Cerebellar nuclear complex (tissue), 1 donor: Measurements from ENCODE around the gene KSR2.

ENCODE experiments used
- DNase-seq, 2 experiments: peaks; one replicate each; lab custom pipeline; 2025; lab: John Stamatoyannopoulos, UW

KSR2 gene

DNA sequence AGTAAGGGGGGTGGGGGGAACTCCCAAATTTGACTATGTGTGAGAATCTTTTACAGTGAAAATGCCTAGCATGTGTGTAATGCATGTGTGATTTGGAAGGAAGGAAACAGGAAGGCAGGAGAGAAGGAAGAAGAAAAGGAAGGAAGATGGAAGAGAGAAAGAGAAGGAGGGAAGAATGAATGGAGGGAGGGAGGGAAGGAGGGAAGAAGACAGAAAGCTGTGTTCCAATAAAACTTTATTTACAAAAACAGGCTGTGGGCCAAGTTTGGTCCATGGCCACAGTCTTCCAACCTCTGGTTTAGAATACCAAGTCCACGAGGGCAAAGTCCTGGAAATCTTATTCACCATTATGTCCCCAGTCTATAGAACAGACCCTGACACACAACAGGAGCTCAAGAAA, 278.9 kb downstream of the KSR2 start:
- no peak for DNase-seq

DNA sequence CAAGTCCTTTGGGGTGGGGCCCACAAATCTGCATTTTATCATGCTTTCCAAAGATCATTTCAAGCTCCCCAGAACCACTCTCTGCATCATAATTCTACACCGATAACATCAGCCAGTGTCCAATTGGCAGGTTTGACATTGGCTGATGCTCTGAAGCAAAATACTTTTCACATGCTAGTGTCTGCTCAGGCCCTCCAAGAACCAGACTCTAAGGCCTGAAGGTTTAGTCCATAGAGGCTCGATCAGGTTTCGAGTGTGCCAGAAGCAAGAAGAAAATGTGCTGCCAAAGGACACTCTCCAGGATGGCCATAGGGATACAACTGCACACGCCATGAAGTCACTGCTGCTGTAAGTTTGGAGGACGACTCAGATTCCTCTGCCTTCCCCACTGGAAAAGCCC, 280.3 kb downstream of the KSR2 start:
- no peak for DNase-seq

DNA sequence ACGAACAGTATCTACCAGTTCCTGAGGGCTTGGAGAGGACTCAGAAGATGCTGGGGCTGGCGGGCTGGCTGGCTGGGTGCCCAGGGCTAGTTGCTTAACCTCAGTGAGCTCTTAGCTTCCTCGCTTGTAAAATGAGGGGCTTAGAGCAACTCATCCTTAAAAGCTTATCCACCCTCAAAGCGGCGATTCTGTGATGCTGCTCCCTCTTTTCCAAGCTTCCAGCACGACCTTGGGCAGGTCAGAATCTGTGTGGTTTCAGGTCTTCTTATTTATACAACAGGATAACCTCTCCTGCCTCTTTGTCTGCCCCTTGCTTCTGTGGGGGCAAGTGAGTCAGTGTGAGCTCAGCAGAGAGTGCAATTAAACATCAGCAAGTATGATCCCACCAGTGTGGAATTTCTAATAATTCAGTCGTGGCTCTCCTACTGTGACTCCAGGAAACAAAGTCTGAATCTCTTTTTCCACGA, 281.8 kb downstream of the KSR2 start:
- no peak for DNase-seq

DNA sequence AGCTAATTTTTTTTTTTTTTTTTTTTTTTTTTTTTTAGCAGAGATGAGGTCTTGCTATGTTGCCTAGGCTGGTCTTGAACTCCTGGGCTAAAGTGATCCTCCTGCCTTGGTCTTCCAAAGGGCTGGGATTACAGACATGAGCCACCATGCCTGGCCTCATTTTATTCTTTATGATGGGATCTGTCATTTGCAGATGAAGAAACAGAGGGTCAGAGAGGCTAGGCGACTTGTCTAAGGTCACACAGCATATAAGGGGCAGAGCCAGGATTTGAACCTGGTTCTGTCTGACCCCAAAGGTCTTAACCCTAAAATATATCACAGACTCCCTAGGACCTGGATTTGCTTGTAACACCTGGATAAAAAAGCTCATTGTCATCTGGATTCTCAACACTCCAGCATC, 282.6 kb downstream of the KSR2 start:
- no peak for DNase-seq

DNA sequence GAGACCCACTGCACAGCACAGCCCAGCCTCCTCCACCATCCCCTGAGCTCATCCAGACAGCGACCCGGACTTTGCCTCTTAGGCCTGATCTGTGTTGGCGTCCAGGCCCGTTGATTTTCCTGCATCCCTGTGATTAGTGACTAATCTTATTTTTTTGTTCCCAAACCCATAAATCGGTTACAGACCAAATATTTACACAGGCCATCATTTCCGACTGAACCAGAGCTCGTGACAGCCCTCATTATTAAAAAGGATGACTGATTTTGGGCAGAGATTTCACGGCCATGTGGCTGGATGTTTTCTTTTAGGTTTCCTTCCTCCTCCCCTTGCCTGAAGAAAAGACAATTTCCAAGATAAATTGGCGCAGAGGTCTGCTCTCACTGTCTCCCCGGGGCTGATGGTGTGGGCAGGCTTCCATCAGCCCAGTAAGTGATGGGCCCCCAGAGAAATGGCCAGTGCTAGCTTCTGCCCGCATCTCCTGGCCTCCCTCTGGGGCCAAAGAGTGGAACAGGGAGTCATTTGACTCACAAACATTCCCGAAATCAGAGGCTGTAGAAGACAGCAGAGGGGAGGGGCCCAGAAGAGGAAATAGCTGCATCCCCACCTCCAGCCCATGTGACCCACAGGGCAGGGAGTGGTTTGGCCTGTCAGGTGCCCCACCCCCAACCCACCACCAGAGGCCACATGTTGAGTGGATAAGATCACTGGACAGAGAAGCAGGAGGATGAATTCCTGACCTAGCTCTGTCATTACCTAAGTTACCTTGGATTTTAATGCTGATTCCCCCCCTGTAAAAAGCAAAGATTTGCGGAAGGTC, 283.5 kb downstream of the KSR2 start:
- DNase-seq = no peak

DNA sequence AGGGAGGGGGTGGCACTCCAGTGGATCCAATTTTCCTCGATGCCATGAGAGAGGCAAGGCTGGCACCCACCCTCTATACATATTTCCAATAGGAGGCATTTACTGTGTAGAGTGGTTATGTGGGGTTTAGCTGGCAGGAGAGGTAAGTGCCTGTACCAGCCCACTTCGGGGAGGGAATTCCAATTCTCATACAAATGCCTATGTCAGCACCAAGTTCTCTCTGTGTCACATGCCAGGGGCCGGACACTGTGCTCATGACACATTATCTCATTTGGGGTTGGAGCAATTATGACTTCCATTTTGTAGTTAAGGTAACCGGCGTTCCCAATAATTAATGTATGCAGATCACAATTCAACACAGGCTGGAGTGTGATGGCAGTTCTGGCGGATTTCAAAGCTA, 284.3 kb downstream of the KSR2 start:
- no peak for DNase-seq

DNA sequence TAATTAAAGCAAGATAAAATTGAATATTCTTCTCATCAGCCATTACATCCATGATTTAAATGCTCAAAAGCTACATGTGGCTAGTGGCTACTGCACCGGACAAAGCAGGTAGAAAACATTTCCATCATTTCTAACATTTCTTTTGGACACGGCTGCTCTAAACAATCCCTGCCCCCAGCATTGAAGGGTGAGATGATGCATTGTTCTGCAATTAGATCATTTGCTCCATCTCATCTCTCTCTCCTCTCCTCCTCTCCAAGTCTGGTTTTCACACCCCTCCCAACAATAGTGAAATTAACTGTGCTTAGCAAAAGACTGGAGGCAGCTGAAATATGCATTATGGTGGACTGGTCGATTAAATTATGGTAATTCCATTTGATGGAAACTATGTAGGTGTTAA, 288.5 kb downstream of the KSR2 start:
- DNase-seq = no peak

DNA sequence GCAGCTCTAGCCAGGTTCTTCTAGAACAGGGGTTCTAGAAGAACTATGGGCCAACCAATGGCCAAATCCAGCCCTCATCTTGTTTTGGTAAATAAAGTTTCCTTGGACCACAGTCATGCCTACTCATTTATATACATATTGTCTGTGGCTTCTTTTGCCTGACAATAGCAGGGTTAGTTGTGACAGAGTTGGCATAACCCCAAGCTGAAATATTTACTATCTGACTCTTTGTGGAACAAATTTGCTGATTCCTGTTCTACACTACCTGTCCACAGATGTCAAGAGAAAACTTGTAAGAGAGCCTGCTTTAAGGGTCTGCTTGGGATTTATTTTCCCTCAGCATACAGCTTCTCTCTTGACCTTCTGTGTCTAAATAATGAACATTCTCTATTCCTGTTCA, 289.0 kb downstream of the KSR2 start:
- no peak for DNase-seq

DNA sequence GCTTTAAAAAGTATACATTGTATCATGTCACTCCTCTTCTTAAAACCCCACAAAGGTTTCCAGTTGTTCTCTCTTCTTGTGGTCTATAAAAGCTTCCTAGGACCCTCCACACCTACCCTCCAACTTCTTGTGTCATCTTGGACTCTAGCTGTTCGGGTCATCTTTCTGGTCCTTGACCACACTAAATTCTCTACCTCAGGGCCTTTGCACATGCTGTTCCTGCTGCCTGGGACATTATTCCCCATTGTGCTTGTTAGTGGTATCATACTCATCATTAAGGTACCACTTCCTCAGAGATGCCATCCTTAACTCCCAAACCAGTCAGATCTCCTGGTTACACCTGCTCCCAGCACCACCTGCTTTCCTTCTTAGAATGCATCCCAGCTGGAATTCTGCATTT, 294.0 kb downstream of the KSR2 start:
- DNase-seq = no peak

DNA sequence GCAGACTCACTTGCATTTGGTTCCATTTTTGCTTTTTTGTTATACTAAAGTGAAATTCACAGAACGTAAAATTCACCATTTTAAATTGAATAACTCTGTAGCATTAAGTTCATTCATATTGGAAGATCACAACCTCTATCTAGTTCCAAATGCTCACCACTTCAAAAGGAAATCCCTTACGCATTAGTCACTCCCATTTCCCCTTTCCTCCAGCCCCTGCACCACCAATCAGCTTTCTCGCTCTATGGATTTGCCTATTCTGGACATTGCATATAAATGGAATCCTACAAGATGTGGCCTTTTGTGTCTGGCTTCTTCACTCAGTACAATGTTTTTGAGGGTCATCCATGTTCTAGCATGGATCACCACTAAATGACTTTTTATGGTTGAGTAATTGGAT, 294.5 kb downstream of the KSR2 start:
- no peak for DNase-seq

DNA sequence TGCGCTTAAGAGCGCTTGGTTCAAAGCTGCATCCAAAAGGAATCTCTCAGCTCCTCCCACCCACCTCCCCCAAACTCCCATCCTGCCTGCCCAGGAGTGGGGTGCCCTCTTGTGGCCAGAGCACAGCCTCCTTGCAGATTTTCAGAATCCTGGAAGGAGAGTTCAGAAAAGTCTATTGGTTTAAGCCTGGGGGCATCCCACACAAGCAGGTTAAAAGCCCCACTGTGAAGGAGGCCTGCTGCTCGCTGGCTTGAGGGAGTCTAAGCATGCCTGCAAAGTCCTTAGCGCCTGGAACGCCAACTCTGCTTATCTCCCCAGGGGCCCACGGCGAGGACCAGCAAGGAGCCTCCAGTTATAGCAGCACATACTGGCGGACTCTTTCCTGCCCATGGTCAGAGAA, 297.1 kb downstream of the KSR2 start:
- no peak for DNase-seq

DNA sequence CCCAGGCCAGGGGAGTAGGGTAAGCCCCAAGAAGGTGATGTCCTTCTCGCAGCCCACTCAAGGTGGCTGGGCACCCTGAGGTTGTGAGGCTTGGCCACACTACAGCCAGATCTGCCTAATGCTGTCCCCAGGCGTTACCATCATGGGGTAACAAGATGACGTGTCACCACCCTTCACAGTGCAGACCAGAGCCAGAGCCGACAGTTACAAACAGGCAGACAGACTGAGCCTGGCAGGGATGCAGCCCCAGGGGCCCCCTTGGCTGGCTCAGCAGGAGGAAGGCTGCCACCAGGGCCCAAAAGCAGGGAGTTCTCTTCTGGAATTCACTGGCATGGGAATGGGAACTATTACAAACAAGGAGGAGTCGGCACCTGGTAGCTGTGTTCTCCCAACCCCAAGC, 304.6 kb downstream of the KSR2 start:
- DNase-seq = no peak

DNA sequence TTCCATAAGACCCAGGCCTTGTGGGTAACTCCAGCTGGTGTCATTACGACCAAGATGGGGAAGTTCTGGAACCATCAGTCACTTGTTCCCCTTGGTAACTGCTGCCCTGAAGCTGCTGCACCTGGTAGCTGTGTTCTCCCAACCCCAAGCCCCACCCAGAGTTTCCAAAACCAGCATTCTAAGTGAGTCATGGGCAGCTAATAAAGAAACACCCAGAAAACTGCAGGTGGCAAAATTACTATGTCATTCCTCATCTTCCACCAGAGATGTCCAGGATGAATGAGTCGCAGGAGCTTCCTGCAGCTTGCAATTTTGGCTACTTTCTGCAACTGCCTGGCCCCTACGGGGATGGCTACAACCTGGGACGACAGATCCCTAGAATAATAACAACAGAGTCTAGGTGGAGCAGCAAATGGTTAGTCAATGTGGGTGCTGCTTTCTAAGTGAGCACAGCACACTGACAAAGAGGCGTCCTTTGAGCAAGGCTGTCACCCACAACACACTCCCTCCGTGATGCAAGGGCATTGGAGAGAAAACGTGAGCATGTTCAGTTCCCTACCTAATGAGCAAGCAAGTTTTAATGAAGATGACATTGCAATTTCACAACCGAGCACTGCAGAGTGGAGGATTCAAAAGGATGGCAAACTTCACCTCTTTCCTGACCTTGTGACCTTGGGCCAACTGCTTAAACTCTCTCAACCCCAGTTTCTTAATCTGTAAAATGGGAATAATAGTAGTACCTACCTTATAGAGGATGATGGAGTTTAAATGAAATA, 306.0 kb downstream of the KSR2 start:
- no peak for DNase-seq

DNA sequence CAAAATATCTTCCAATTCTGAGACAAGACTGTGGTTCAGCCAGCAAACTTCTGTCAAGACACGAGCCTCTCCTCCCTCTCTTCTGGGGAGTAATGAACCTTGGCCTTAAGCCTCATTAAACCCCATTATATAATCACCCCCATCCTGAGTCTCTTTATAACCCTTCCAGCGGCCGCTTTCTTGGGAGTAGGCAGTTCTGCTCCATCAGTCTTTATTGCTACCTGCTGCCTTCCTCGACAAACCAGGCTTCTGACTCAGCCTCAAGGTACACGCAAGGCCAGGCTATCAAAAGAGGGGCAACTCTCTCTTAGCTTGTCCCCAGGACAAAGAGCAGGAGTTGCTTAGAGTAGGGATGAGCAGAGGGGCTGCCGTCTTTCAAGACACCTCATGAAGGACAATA, 306.6 kb downstream of the KSR2 start:
- DNase-seq = no peak

DNA sequence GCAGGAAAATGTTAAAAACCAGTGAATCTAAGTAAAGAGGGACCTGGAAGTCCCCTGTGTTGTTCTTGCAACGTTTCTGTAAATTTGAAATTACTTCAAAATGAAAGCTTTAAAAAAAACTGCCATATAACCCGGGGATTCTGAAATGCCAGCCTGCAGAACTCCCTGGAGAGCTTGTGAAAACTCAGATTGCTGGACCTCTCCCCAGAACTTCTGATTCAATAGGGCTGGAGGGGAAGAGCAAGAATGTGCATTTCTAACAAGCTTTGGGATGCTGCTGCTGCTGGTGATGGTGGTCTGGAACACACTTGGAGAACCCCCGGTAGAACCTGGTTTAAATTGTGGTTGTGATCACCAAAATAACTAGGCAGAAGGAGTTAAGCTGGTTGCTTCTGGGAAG, 307.3 kb downstream of the KSR2 start:
- no peak for DNase-seq

DNA sequence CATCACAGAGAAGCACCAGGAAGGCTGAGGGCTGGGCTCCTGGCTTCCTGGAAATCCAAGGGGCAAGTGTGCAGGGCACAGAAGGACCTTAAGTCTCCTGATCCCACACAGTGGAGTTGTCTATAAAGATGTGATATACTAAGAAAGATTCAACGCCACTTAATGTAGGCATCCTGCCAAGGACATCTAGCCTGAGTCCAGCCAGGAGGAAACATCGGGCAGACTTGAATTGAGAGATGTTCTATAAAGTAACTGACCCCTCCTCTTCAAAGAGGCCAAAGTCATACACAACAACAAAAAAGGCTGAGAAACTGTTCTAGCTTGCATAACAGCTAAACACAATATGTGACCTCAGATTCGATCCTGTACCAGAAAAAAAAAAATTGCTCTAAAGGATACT, 307.9 kb downstream of the KSR2 start:
- DNase-seq = no peak

DNA sequence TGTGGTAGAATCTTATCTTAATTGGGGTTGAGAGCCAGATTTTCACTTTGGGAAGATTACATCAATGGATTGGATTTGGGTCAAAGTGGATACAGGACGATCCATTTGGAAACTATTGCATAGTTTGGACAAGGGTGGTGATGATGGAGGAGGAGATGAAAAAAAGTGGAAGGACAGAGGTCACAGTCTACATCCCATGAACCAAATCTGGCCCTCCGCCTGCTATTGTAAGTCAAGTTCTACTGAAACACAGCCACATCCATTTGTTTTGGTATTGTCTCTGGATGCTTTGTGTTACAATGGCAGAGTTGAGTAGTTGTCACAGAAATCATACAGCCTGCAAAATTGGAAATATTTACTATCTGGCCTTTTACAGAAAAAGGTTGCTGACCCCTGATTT, 310.6 kb downstream of the KSR2 start:
- DNase-seq = no peak

DNA sequence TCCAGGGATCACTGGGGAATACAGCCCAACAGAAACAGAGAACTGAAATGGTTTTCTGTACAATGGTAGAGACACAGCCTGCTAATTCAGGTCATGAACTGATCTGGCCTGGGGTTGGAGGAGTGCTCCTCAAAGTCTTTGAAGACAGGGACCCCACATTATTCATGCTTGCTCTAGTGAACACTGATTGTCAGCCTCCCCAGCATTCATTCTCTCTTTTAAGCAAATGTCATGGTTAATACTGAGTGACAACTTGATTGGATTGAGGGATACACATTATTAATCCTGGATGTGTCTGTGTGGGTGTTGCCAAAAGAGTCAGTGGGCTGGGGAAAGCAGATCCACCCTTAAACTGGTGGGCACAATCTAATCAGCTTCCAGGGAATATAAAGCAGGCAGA, 319.0 kb downstream of the KSR2 start:
- no peak for DNase-seq

DNA sequence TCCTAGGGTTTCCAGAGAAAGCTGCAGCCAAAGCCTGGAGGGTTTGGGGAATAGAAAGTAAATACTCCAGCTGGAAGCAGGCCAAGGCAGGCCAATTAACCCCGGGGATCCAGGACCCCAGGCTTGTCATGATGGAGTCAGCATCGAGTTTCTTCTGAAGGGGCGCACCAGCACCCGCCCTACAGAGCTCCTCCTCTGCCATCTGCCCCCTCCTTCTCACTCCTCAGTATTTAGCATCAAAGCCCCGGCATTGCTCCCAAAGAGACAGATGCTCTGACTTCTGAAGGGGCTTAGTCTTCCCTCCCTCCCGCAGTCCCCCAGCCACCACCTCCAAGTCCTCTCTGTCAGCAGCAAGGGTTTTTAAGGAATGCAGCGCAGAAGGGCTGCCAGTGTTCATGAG, 322.3 kb downstream of the KSR2 start:
- no peak for DNase-seq

DNA sequence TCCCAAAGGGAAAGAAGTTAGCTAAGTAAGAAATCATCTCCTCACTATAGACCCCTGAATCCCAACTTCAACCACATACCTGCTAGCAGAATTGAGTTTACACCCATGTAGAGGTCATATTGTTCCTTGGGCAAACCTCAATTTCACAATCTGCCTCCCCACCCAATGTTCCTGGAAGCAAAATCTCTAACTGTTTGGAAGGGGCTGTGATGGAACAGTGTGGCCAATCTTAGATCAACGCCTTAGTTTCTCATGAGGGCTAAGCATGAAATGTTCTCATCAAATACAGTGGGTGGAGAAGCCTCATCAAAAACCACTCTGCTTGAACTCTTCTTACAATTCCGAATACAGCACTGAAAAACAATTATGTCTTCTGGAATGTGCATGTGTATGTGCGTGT, 323.3 kb downstream of the KSR2 start:
- DNase-seq = no peak

DNA sequence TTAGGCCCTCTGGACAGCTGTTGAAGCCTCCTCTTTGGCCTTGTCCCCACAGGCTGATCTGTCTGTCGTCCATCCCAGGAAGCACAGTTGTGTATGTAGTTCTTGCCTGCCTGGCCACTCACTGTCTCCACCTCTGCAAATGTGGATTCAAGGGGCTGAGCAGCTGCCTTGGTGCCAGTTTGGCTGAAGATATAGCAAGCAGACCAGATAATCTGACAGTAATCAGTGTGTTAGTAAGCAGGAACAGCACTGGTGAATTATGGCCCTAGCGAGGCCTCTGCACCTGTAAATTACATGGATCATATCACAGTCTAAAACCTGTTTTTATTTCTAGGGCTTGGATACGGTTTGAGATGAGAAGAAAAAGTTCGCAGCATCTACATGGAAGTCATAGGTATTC, 324.8 kb downstream of the KSR2 start:
- DNase-seq = no peak

DNA sequence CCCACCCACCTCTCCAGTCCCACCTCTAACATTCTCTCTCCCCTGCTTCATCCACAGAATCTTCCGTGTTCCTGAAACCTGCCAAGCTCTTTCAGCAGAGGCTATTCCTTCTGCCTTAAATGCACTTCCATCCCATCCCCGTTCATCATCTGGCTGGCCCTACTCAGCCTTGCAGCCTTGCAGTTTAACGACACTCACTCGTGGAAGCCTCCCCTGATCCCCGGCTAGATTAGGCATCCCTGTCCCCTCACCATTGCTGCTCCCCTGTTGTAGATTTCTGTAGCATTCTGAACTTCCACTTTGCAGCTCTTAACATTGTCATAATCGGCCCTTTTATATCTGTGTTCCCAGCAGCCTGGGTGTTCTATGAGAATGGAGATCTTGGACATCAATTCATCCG, 326.9 kb downstream of the KSR2 start:
- DNase-seq = no peak

DNA sequence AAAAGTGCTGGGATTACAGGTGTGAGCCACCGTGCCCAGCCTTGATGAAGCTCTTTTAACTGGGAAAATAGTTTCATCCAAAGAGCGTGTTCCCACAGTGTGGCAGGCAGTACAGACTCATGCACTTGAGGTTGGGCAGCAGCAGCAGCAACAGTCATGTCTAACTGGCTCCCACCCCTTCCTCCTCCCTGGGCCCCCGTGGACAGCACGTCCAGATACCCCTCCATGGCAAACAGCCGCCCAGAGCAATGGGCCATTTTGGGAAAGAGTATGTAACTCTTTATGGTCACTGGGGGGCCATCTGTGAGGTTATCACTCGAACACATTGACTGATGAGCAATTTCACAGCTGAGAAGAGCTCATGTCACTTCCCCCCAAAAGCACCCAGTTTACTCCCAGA, 328.3 kb downstream of the KSR2 start:
- no peak for DNase-seq

DNA sequence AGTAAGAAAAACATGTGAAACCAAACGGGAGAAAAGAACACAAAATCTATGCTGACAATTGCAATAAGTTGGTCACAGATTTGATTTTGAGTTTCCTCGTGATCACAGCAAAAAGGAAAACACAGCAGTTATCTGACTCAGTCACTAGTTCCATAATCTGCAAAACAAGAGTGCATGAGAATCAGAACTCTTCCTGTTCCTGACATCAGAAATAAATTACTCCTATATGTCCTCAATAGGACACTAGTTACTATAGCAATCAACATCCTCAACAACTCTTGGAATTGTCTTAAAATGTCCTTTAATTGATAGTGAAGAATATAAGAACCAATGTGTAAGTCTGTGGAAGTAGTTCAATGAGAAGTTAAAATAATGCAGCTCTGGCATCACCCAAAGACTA, 339.3 kb downstream of the KSR2 start:
- DNase-seq = no peak
